Measurements from ENCODE around the gene NAPA.

GRCh38 chr19:47465957-47466356, 48.9 kb downstream of the NAPA start:
- TF ChIP-seq TAF1 (IDR thresholded peaks at IDR 0.05; ENCODE audit: low read depth): no peak
- TF ChIP-seq CTCF (IDR thresholded peaks at IDR 0.05; ENCODE audit: poor library complexity, severe bottlenecking): no peak
